Stimulated activated CD8-positive, alpha-beta memory T cell treated with anti-CD3 and anti-CD28 coated beads, Interleukin-4, amount 100 ng/mL, for 24 hours (primary cell): ENCODE data around the gene CTNNA1.
"Not testable (repeated sequence)": the region's sequence is repeated elsewhere in the genome, so short reads cannot be mapped to it uniquely, and the experiment has no call there.

Experiments used
- DNase-seq: peaks from one replicate; pipeline ENCODE4 v3.0.0-alpha.2; 2020; ENCODE audit warnings: low read depth

The CTNNA1 gene, protein sequence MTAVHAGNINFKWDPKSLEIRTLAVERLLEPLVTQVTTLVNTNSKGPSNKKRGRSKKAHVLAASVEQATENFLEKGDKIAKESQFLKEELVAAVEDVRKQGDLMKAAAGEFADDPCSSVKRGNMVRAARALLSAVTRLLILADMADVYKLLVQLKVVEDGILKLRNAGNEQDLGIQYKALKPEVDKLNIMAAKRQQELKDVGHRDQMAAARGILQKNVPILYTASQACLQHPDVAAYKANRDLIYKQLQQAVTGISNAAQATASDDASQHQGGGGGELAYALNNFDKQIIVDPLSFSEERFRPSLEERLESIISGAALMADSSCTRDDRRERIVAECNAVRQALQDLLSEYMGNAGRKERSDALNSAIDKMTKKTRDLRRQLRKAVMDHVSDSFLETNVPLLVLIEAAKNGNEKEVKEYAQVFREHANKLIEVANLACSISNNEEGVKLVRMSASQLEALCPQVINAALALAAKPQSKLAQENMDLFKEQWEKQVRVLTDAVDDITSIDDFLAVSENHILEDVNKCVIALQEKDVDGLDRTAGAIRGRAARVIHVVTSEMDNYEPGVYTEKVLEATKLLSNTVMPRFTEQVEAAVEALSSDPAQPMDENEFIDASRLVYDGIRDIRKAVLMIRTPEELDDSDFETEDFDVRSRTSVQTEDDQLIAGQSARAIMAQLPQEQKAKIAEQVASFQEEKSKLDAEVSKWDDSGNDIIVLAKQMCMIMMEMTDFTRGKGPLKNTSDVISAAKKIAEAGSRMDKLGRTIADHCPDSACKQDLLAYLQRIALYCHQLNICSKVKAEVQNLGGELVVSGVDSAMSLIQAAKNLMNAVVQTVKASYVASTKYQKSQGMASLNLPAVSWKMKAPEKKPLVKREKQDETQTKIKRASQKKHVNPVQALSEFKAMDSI

GRCh38 chr5:138752951-138753793 lies at the start of gene CTNNA1:
Gene CTNNA1 (plus strand): TSS chr5:138753425. CDS start chr5:138781925, 28,500 bp downstream.
- DNase-seq, result peak; percentile 27

- DNase-seq, result not testable (repeated sequence)
Observed at GRCh38 chr5:138703777-138704176, 49.4 kb upstream of the CTNNA1 start.

DNA sequence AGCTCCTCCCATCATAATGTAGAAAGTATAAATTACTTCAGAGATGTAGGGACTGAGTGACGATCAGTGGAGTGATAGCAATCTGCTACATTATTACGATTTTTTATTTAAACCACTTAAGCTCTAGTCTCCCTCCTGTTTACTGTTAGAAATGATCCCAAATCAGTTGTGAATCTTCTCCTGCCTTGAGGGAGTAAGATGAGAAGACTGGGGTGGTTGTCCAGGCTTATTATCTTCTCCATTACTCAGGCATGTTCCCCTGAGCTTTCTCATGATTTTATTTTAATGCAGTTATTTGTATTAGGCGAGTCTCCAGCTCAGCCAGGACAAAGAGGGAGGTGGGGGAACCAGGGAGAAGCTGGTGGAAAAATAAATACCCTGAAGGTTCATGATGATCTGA lies 48.2 kb upstream of the CTNNA1 start:
- DNase-seq, result no peak

DNA sequence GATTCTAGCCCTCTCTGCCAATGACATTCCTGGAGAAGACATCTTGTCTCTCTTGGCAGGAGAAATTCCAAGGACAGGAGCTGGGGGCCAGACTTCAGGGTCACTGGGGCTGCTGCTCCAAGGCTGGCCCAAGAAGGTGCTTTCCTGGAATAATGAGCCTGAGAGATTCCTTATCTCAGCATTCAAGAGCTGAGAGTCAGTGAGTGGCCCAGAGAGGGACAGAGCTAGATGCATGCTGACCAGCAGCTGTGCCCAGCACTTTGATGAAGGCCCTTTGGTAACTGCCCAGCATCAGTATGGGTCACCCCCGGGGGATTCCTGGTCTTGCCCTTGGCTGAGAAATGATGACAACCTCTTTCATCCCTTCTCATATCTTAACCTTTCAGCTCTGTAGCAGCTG lies 47.7 kb upstream of the CTNNA1 start:
- DNase-seq, result no peak

DNA sequence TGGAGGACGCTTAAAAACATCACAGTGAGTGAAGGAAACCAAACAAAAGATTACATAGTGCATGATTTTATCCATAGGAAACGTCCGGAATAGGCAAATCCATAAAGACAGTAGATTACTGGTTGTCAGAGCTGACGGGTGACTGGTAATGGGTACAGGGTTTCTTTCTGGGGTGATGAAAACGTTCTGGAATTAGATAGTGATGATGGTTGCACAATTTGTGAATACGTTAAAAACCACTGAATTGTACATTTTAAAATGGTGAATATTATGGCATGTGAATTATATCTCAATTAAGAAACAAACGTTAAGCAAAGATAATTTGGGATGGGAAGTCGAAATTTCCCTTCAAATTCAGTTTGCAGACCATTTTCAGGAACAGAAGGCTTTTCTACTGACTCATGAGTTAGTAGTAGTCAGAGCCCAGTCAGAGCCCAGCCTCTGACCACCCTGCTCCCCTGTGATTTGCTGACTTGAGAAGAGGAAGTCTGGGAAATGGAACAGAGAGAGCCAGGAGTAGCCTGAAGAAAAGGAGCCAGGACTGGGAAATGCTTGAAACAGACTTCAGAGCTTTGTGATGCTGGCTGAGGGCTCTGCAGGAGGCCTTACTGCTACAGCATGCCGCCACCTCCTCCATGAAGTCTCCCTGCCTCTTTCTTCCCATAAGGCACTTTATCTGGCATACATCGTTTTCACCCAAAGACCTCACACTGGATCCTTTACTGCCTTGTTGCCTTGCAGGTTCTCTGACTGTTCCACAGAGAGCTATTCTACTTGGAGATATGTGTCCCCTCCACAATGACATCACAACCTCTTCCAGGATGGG lies 46.4 kb upstream of the CTNNA1 start:
- DNase-seq, result no peak

GRCh38 chr5:138708791-138709190 lies 44.4 kb upstream of the CTNNA1 start:
- DNase-seq, result no peak

- DNase-seq, result no peak
Observed at GRCh38 chr5:138709202-138709601, 44.0 kb upstream of the CTNNA1 start.

GRCh38 chr5:138711087-138711486 lies 42.1 kb upstream of the CTNNA1 start:
- DNase-seq, result no peak

DNA sequence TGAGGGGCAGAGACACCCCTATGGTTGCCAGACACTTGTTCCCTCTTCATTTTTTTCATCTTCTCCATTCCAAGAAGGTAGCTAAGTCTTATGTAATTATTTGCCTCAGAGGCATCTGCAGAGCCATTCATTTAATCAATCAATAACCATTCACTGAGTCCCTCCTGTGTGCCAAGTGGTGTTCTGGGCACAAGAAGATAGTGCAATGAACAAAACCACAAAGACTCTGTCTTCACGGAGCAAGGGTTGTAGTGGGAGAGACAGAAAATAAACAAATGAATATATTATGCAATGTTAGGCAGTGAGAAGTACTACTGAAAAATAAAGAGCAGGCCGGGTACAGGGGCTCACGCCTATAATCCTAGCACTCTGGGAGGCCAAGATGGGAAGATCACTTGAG lies 41.4 kb upstream of the CTNNA1 start:
- no peak for DNase-seq

- DNase-seq, result no peak
Observed at GRCh38 chr5:138712324-138712723, 40.9 kb upstream of the CTNNA1 start.

- DNase-seq, result no peak
Observed at GRCh38 chr5:138712791-138713190, 40.4 kb upstream of the CTNNA1 start.

DNA sequence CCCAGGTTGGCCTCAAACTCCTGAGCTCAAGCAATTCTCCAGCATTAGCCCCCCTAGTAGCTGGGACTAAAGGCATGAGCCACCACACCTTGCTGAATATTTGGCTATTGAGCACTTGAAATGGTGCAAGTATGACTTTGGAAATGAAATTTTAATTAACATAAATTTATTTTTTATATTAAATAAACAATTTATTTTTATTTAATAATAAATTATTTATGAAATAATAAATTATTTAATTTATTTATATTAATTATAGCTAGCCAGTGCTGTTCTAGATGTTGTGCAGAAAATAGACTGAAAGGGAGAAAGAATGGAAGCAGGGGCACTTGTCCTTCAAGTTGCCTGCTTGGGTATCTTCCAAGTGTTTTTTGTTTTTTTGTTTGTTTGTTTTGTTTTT lies 40.0 kb upstream of the CTNNA1 start:
- no peak for DNase-seq

DNA sequence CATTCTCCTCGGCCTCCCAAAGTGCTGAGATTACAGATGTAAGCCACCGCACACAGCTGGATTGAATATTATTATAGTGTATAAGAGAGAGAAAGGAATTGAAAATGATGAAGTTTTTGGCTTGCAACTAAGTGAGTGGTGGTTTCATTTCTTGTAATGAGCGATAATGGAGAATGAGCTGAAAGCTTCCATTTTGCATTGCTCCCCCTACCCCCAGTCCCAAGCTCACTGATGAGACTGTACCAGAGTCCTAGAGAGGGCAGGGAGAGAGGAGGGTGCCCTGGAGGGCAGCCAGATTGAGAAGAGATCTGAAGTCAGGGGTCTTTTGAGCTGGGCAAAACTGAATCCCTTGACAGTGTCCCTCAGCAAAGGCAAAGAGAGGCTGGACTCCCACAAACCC lies 38.5 kb upstream of the CTNNA1 start:
- no peak for DNase-seq

DNA sequence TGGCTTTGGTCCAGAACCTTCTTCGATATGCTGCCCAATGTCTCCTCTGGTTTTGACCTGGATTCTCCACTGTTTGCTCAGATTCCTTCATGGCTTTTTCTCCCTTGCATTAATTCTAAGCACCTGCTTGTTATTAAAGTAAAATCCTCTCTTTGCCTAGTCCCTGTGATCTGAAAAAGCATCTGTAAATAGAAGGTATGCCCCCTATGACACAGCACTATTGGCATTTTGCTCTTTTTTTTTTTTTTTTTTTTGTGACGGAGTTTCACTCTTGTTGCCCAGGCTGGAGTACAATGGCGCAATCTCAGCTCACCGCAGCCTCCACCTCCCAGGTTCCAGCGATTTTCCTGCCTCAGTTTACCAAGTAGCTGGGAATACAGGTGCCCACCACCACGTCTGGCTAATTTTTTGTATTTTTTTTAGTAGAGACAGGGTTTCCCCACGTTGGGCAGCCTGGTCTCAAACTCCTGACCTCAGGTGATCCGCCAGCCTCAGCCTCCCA lies 37.2 kb upstream of the CTNNA1 start:
- not testable (repeated sequence) for DNase-seq

- no peak for DNase-seq
Observed at GRCh38 chr5:138716456-138716924, 36.7 kb upstream of the CTNNA1 start.

DNA sequence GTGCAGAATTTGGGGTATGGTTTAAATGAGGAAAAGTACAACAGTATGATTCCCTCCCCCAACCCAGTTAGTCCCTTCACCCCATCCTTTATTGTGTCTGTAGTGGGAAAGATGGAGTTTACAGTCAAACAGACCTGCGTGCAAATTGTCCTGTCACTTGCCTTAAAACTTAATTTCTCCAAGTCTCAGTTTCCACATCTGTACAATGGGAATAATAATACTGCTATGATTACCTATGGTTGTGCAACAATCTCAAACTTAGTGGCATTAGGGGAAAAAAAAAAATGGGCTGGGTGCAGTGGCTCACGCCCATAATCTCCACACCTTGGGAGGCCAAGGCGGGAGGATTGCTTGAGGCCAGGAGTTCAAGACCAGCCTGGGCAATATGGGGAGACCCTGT lies 35.8 kb upstream of the CTNNA1 start:
- DNase-seq, result no peak

DNA sequence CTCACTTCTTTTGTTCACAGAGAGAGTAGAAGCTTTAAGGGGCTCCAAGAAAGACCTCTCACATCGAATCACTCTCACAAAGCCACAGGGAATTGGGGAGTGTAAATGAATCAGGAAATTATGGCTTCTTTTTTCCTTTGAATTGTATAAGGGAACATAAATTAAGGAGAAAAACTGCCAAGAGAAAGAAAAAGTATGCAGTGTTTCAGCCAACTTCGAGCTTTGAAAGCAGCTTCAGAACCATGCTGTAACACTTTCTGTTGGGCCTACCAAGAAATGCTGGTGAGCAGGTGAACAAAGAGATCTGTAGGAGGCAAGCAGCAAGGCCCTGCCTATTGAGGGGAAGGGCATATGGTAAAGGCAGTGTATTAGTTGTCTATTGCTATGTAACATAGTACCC lies 33.4 kb upstream of the CTNNA1 start:
- no peak for DNase-seq

DNA sequence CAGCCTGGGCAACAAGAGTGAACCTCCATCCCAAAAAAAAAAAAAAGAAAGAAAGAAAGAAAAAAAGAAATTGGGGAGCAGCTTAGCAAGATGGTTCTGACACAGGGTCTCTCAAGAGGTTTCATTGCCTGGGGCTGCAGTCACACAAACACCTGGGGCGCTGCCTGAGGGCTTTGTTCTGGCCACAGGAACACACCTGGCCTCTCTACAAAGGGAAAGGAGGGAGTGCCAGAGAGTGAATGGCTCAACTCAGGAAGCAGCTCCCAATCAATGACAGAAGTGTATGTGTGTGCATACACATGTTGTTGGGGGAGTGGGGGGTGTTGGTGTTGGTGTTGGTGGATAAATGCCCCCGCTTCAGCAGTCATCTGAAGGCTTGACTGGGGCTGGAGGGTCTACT lies 32.4 kb upstream of the CTNNA1 start:
- no peak for DNase-seq

GRCh38 chr5:138721979-138722378 lies 31.2 kb upstream of the CTNNA1 start:
- DNase-seq, result no peak

DNA sequence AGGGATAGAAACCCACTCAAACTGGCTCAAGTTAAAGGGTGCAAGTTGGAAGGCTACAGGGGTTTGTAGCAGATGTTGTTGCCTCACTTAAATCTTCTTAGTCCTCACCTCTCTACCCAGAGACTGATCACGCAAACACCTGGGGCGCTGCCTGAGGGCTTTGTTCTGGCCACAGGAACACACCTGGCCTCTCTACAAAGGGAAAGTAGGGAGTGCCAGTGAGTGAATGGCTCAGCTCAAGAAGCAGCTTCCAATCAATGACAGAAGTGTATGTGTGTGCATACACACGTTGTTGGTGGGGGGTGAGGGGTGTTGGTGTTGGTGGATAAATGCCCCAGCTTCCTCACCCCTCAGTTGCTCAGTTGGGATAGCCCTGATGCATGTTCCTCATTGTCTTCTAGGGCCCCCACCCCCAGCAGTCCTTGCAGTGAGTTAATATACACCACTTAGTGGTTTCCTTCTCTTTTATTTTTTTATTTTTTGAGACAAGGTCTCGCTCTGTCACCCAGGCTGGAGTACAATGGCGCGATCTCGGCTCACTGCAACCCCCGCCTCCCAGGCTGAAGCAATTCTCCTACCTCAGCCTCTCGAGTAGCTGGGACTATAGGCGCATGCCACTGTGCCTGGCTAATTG lies 30.6 kb upstream of the CTNNA1 start:
- DNase-seq, result no peak
